GM21390 (cell line): Measurements from ENCODE around the gene ACSBG1.

Source experiments
- ATAC-seq: cut with Tn5 transposase; IDR thresholded peaks from one replicate; pipeline ENCODE4 v1.9.1; 2021; ENCODE audit not compliant: unreplicated experiment

The ACSBG1 gene

GRCh38 chr15:78204351-78205309 is 29.7 kb downstream of the ACSBG1 start:
- ATAC-seq = no peak

- ATAC-seq = no peak
Measured at GRCh38 chr15:78203346-78204225, 30.8 kb downstream of the ACSBG1 start.

GRCh38 chr15:78201281-78202190 is 32.8 kb downstream of the ACSBG1 start:
- no peak for ATAC-seq

- no peak for ATAC-seq
Measured at GRCh38 chr15:78200276-78200930, 34.0 kb downstream of the ACSBG1 start.

- no peak for ATAC-seq
Measured at GRCh38 chr15:78197632-78198031, 36.7 kb downstream of the ACSBG1 start.

GRCh38 chr15:78195735-78196201 is 38.6 kb downstream of the ACSBG1 start:
- no peak for ATAC-seq

- no peak for ATAC-seq
Measured at GRCh38 chr15:78194568-78194925, 39.8 kb downstream of the ACSBG1 start.

- ATAC-seq = no peak
Measured at GRCh38 chr15:78193731-78194567, 40.4 kb downstream of the ACSBG1 start.

- ATAC-seq = no peak
Measured at GRCh38 chr15:78192826-78193594, 41.4 kb downstream of the ACSBG1 start.

- no peak for ATAC-seq
Measured at GRCh38 chr15:78182821-78183220, 51.5 kb downstream of the ACSBG1 start.

GRCh38 chr15:78182336-78182700 is 52.0 kb downstream of the ACSBG1 start:
- no peak for ATAC-seq

- ATAC-seq = no peak
Measured at GRCh38 chr15:78179906-78180305, 54.5 kb downstream of the ACSBG1 start.

GRCh38 chr15:78179286-78179840 is 55.0 kb downstream of the ACSBG1 start:
- ATAC-seq = no peak

- ATAC-seq = no peak
Measured at GRCh38 chr15:78178064-78178463, 56.3 kb downstream of the ACSBG1 start.

- no peak for ATAC-seq
Measured at GRCh38 chr15:78177447-78177873, 56.9 kb downstream of the ACSBG1 start.

GRCh38 chr15:78175330-78175729 is 59.0 kb downstream of the ACSBG1 start:
- no peak for ATAC-seq

GRCh38 chr15:78174401-78174800 is 60.0 kb downstream of the ACSBG1 start:
- ATAC-seq = no peak

- no peak for ATAC-seq
Measured at GRCh38 chr15:78171864-78172472, 62.4 kb downstream of the ACSBG1 start.
